Measurements from ENCODE around the gene CA4.
A peak's percentile ranks its signal among the peaks of the same experiment; 100 is the strongest.

CA4 gene

GRCh38 chr17:60163108-60163784, 13.5 kb downstream of the CA4 start:
- DNase-seq (ENCODE audit: insufficient read length) (no peak), FAIRE-seq (no peak)
- TF ChIP-seq TAF1 (IDR thresholded peaks at IDR 0.05; ENCODE audit: borderline replicate concordance, low read depth, low read length), result no peak
- no peak for TF ChIP-seq POLR2AphosphoS5 (IDR thresholded peaks at IDR 0.05; ENCODE audit: low read depth, low read length)
- TF ChIP-seq POLR2A (IDR thresholded peaks at IDR 0.05; ENCODE audit: low read depth, low read length), result no peak

GRCh38 chr17:60164164-60164563, 14.4 kb downstream of the CA4 start:
- TF ChIP-seq TAF1 (IDR thresholded peaks at IDR 0.05; ENCODE audit: borderline replicate concordance, low read depth, low read length) (no peak), POLR2A (IDR thresholded peaks at IDR 0.05; ENCODE audit: low read depth, low read length) (no peak), POLR2AphosphoS5 (IDR thresholded peaks at IDR 0.05; ENCODE audit: low read depth, low read length) (no peak)
- DNase-seq (ENCODE audit: insufficient read length) (no peak), FAIRE-seq (no peak)

GRCh38 chr17:60164697-60165096, 14.9 kb downstream of the CA4 start:
- FAIRE-seq, result no peak
- no peak for TF ChIP-seq POLR2AphosphoS5 (IDR thresholded peaks at IDR 0.05; ENCODE audit: low read depth, low read length)
- no peak for TF ChIP-seq TAF1 (IDR thresholded peaks at IDR 0.05; ENCODE audit: borderline replicate concordance, low read depth, low read length)
- TF ChIP-seq POLR2A (IDR thresholded peaks at IDR 0.05; ENCODE audit: low read depth, low read length), result no peak

GRCh38 chr17:60165223-60165622, 15.4 kb downstream of the CA4 start:
- FAIRE-seq (no peak), DNase-seq (ENCODE audit: insufficient read length) (no peak)
- TF ChIP-seq POLR2A (IDR thresholded peaks at IDR 0.05; ENCODE audit: low read depth, low read length) (no peak), POLR2AphosphoS5 (IDR thresholded peaks at IDR 0.05; ENCODE audit: low read depth, low read length) (no peak), TAF1 (IDR thresholded peaks at IDR 0.05; ENCODE audit: borderline replicate concordance, low read depth, low read length) (no peak)

More at GRCh38 chr17:60164697-60165096, 14.9 kb downstream of the CA4 start:
- no peak for DNase-seq (ENCODE audit: insufficient read length)

- DNase-seq (ENCODE audit: insufficient read length) (no peak), FAIRE-seq (peak; percentile 75)
- TF ChIP-seq POLR2AphosphoS5 (IDR thresholded peaks at IDR 0.05; ENCODE audit: low read depth, low read length), result no peak
- TF ChIP-seq POLR2A (IDR thresholded peaks at IDR 0.05; ENCODE audit: low read depth, low read length), result no peak
- no peak for TF ChIP-seq TAF1 (IDR thresholded peaks at IDR 0.05; ENCODE audit: borderline replicate concordance, low read depth, low read length)
These were observed 16.2 kb downstream of the CA4 start for GRCh38 chr17:60165971-60166370.

GRCh38 chr17:60167065-60167741, 17.4 kb downstream of the CA4 start:
- no peak for FAIRE-seq
- DNase-seq (ENCODE audit: insufficient read length), result no peak
- TF ChIP-seq POLR2AphosphoS5 (IDR thresholded peaks at IDR 0.05; ENCODE audit: low read depth, low read length) (no peak), TAF1 (IDR thresholded peaks at IDR 0.05; ENCODE audit: borderline replicate concordance, low read depth, low read length) (no peak), POLR2A (IDR thresholded peaks at IDR 0.05; ENCODE audit: low read depth, low read length) (no peak)

- DNase-seq (ENCODE audit: insufficient read length), result no peak
- FAIRE-seq, result no peak
- no peak for TF ChIP-seq POLR2A (IDR thresholded peaks at IDR 0.05; ENCODE audit: low read depth, low read length)
- TF ChIP-seq POLR2AphosphoS5 (IDR thresholded peaks at IDR 0.05; ENCODE audit: low read depth, low read length), result no peak
- no peak for TF ChIP-seq TAF1 (IDR thresholded peaks at IDR 0.05; ENCODE audit: borderline replicate concordance, low read depth, low read length)
These were observed 18.9 kb downstream of the CA4 start for GRCh38 chr17:60168654-60169053.

GRCh38 chr17:60169921-60170817, 20.4 kb downstream of the CA4 start:
- DNase-seq (ENCODE audit: insufficient read length), result no peak
- no peak for FAIRE-seq
- TF ChIP-seq POLR2A (IDR thresholded peaks at IDR 0.05; ENCODE audit: low read depth, low read length), result no peak
- no peak for TF ChIP-seq POLR2AphosphoS5 (IDR thresholded peaks at IDR 0.05; ENCODE audit: low read depth, low read length)
- TF ChIP-seq TAF1 (IDR thresholded peaks at IDR 0.05; ENCODE audit: borderline replicate concordance, low read depth, low read length), result no peak

GRCh38 chr17:60170835-60171752, 21.3 kb downstream of the CA4 start:
- TF ChIP-seq TAF1 (IDR thresholded peaks at IDR 0.05; ENCODE audit: borderline replicate concordance, low read depth, low read length), result no peak
- no peak for TF ChIP-seq POLR2AphosphoS5 (IDR thresholded peaks at IDR 0.05; ENCODE audit: low read depth, low read length)
- TF ChIP-seq POLR2A (IDR thresholded peaks at IDR 0.05; ENCODE audit: low read depth, low read length), result no peak
- DNase-seq (ENCODE audit: insufficient read length), result no peak
- no peak for FAIRE-seq

GRCh38 chr17:60171753-60172079, 21.9 kb downstream of the CA4 start:
- no peak for TF ChIP-seq POLR2A (IDR thresholded peaks at IDR 0.05; ENCODE audit: low read depth, low read length)
- TF ChIP-seq TAF1 (IDR thresholded peaks at IDR 0.05; ENCODE audit: borderline replicate concordance, low read depth, low read length), result no peak
- no peak for TF ChIP-seq POLR2AphosphoS5 (IDR thresholded peaks at IDR 0.05; ENCODE audit: low read depth, low read length)
- FAIRE-seq (no peak), DNase-seq (ENCODE audit: insufficient read length) (no peak)
